ENCODE measurements around the gene ZNF354B.

DNA sequence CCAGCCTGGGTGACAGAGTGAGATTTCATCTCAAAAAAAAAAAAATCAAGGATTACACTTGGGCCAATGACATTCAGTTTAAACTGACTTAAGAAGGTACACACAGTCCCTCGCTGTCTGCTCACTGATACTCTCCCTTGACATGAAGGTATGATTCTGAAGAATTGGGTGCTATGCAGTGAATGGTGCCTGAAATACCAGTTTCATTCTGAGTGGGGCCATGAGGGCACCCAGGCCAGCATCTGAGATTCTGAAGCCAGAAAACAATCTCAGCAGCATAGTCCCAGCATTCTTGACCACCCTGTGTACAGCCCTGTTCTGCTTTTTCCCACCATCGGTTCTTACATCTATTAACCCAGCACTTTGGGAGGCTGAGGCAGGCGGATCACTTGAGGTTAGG lies 7.8 kb upstream of the ZNF354B start:
- TF ChIP-seq, protein P1, sequence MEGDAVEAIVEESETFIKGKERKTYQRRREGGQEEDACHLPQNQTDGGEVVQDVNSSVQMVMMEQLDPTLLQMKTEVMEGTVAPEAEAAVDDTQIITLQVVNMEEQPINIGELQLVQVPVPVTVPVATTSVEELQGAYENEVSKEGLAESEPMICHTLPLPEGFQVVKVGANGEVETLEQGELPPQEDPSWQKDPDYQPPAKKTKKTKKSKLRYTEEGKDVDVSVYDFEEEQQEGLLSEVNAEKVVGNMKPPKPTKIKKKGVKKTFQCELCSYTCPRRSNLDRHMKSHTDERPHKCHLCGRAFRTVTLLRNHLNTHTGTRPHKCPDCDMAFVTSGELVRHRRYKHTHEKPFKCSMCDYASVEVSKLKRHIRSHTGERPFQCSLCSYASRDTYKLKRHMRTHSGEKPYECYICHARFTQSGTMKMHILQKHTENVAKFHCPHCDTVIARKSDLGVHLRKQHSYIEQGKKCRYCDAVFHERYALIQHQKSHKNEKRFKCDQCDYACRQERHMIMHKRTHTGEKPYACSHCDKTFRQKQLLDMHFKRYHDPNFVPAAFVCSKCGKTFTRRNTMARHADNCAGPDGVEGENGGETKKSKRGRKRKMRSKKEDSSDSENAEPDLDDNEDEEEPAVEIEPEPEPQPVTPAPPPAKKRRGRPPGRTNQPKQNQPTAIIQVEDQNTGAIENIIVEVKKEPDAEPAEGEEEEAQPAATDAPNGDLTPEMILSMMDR (IDR thresholded peaks at IDR 0.05; ENCODE audit: poor library complexity, severe bottlenecking) = no peak
- TF ChIP-seq SMC3 (conservative IDR thresholded peaks at IDR 0.05; ENCODE audit: poor library complexity) (no peak), EP300 (conservative IDR thresholded peaks at IDR 0.05; ENCODE audit: poor library complexity, severe bottlenecking) (no peak), TAF1 (IDR thresholded peaks at IDR 0.05; ENCODE audit: low read depth) (no peak), POLR2AphosphoS5 (IDR thresholded peaks at IDR 0.05) (no peak), EZH2 (IDR thresholded peaks at IDR 0.05; ENCODE audit: borderline replicate concordance, insufficient read depth, low read length, poor library complexity, severe bottlenecking) (no peak), MXI1 (conservative IDR thresholded peaks at IDR 0.05; ENCODE audit: poor library complexity, severe bottlenecking) (no peak), RAD21 (conservative IDR thresholded peaks at IDR 0.05) (no peak)

Data from neural cell (in vitro differentiated cells).